B cell (primary cell): Measurements from ENCODE around the gene HUS1. TPM values are rescaled to one million over a fixed set of nuclear protein-coding genes. Genes with fewer than 3 reads are reported as not detected.

Source experiments
- ATAC-seq: fragments of 200-7000 bp; cut with Tn5 transposase; one replicate; pipeline ENCODE4 v1.10.0; 2021; ENCODE audit warnings: low read depth, mild to moderate bottlenecking, moderate number of reproducible peaks, moderate library complexity
- CTCF ChIA-PET: fragments of 350-600 bp; sonication (Branson Sonifier 250); formaldehyde crosslinking; loops from one replicate; lab custom pipeline; 2021; ENCODE audit warnings: antibody characterized with exemption, inconsistent platforms; lab: Charles Lee
- POLR2A ChIA-PET: fragments of 350-600 bp; sonication (Branson Sonifier 250); formaldehyde crosslinking; loops from one replicate; lab custom pipeline; 2021; ENCODE audit warnings: antibody characterized with exemption; lab: Charles Lee
- DNase-seq: peaks from one replicate; pipeline ENCODE4 v3.0.0; 2013
- H2AFZ ChIP-seq: 2 replicates; pipeline ENCODE4 v1.6.1; 2012; ENCODE audit warnings: mild to moderate bottlenecking, low read depth, low read length; ENCODE audit not compliant: insufficient read depth, poor library complexity, severe bottlenecking
- H3K27ac ChIP-seq, 2 donors: 1 replicate in 1 of 2; 2 replicates in 1 of 2; pipeline ENCODE4 v1.5.1; 2012 to 2013; ENCODE audit warnings: low read length in 2 of 2, mild to moderate bottlenecking in 2 of 2, moderate library complexity in 1 of 2
- H3K27me3 ChIP-seq, 4 experiments: fragments of 200-600 bp in 1 of 4; sonication (generic) in 1 of 4; replicated peaks in 1 of 4; 1 replicate in 2 of 4; 2 replicates in 2 of 4; pipeline versions ENCODE4 v1.6.1 to v1.7.0; 2013 to 2016; ENCODE audit warnings: low read length in 3 of 4, mild to moderate bottlenecking in 2 of 4, mixed read lengths in 1 of 4, moderate library complexity in 1 of 4; ENCODE audit not compliant: insufficient read depth in 4 of 4, control insufficient read depth in 3 of 4; ENCODE audit errors: control extremely low read depth in 1 of 4
- H3K36me3 ChIP-seq, 2 experiments: replicated peaks in 1 of 2; 1 replicate in 1 of 2; 2 replicates in 1 of 2; pipeline versions ENCODE4 v1.6.1 to v1.7.1; 2013; ENCODE audit warnings: low read length in 1 of 2; ENCODE audit not compliant: insufficient read depth in 2 of 2, control insufficient read depth in 1 of 2; ENCODE audit errors: control extremely low read depth in 1 of 2, extremely low read depth in 1 of 2
- H3K4me1 ChIP-seq, 2 donors: fragments of 200-600 bp in 1 of 2; sonication (generic) in 1 of 2; 1 replicate in 1 of 2; 2 replicates in 1 of 2; pipeline versions ENCODE4 v1.5.1 to v1.6.1; 2013 to 2017; ENCODE audit warnings: low read length in 2 of 2; ENCODE audit not compliant: control insufficient read depth in 2 of 2, insufficient read depth in 2 of 2
- H3K4me2 ChIP-seq: replicated peaks from 2 replicates; pipeline ENCODE3; 2012; ENCODE audit warnings: mild to moderate bottlenecking, low read depth, low read length; ENCODE audit not compliant: poor library complexity, severe bottlenecking
- H3K4me3 ChIP-seq, 5 experiments: fragments of 200-600 bp in 1 of 5; sonication (generic) in 1 of 5; 1 replicate in 3 of 5; 2 replicates in 2 of 5; pipeline versions ENCODE4 v1.5.1 to v1.7.0; 2011 to 2016; ENCODE audit warnings: low read length in 4 of 5, mild to moderate bottlenecking in 4 of 5, low read depth in 2 of 5, control low read depth in 1 of 5, moderate library complexity in 1 of 5; ENCODE audit not compliant: insufficient read depth in 1 of 5; ENCODE audit errors: control extremely low read depth in 1 of 5, extremely low read depth in 1 of 5
- H3K79me2 ChIP-seq: fragments of 200-600 bp; sonication (generic); one replicate; pipeline ENCODE4 v1.6.0; 2016; ENCODE audit warnings: low read length; ENCODE audit not compliant: control insufficient read depth, insufficient read depth
- H3K9ac ChIP-seq: fragments of 200-600 bp; sonication (generic); 2 replicates; pipeline ENCODE4 v1.6.1; 2017; ENCODE audit warnings: mild to moderate bottlenecking, low read length, moderate library complexity
- H3K9me3 ChIP-seq, 3 donors: one replicate each; pipeline versions ENCODE4 v1.6.1 to v1.7.1; 2013; ENCODE audit warnings: low read length in 2 of 3; ENCODE audit not compliant: control insufficient read depth in 2 of 3, insufficient read depth in 1 of 3; ENCODE audit errors: control extremely low read depth in 1 of 3
- H4K20me1 ChIP-seq: 2 replicates; pipeline ENCODE4 v1.6.0; 2012; ENCODE audit warnings: mild to moderate bottlenecking, low read length; ENCODE audit not compliant: insufficient read depth, control insufficient read depth, poor library complexity, severe bottlenecking
- H3K27ac Mint-ChIP-seq: one replicate; pipeline ENCODE4 v1.8.0; 2021; ENCODE audit warnings: mixed read lengths
- H3K27me3 Mint-ChIP-seq: one replicate; pipeline ENCODE4 v1.8.0; 2021; ENCODE audit warnings: mixed read lengths
- H3K4me1 Mint-ChIP-seq: one replicate; pipeline ENCODE4 v1.8.0; 2021; ENCODE audit warnings: mixed read lengths
- H3K4me3 Mint-ChIP-seq: one replicate; pipeline ENCODE4 v1.8.0; 2021; ENCODE audit warnings: mixed read lengths
- H3K9me3 Mint-ChIP-seq: one replicate; pipeline ENCODE4 v1.8.0; 2022; ENCODE audit warnings: mixed read lengths; ENCODE audit not compliant: insufficient read depth
- CTCF ChIP-seq: fragments of 200-600 bp; IDR thresholded peaks from one replicate; pipeline ENCODE4 v1.8.0; 2022; ENCODE audit warnings: antibody characterized with exemption, mild to moderate bottlenecking
- EZH2 ChIP-seq: IDR thresholded peaks from 2 replicates; pipeline ENCODE4 v1.6.1; 2012; ENCODE audit warnings: borderline replicate concordance, low read depth, mild to moderate bottlenecking, moderate library complexity, low read length; ENCODE audit not compliant: insufficient read depth, poor library complexity, severe bottlenecking
- WGBS: methylation state at CpG from one replicate; pipeline ENCODE4 v1.1.5; 2013; ENCODE audit warnings: missing lambda C conversion rate; ENCODE audit not compliant: insufficient coverage; 5-methylcytosine and 5-hydroxymethylcytosine counted together
- intact Hi-C: fragments of 100-400 bp; cut with micrococcal nuclease; formaldehyde crosslinking; loops from one replicate; pipeline ENCODE4 v1.10.0; 2022
- polyA plus RNA-seq: library from polyadenylated mRNA; depleted of rRNA; stranded (reverse); fragments of >200 nt; gene quantifications from 2 replicates; pipeline ENCODE4 v1.2.3, GENCODE V29; 2012
- total RNA-seq, 2 donors: library from RNA; stranded (reverse); fragments of 120-200 nt in 1 of 2; gene quantifications; 1 replicate in 1 of 2; 2 replicates in 1 of 2; pipeline versions ENCODE4 v1.2.3 to v1.2.4, GENCODE V29; 2013 to 2022

Gene HUS1
- total and polyA plus RNA-seq, 2 donors (not counting 1 experiment from before 2014, with no cell fraction given), result 37.7 to 61.6 TPM

- WGBS, result 100% methylated on average over 1 of the region's 3 CpGs
- Histone ChIP-seq H3K27me3 (no peaks in the 10 kb centered on the region), H4K20me1 (no peaks in the 10 kb centered on the region), H2AFZ (no peak overlapping the region), H3K36me3 (peaks cover 11 to 61% of the 10 kb centered on the region in 2 experiments), H3K4me2 (no peak overlapping the region), H3K27ac (no peak overlapping the region), H3K4me1 (no peaks in the 10 kb centered on the region), H3K9me3 (no peaks in the 10 kb centered on the region), H3K4me3 (no peak overlapping the region), H3K79me2 (peaks cover 3% of the 10 kb centered on the region), H3K9ac (no peak overlapping the region)
- Mint-ChIP-seq H3K4me3 (no peak overlapping the region), H3K27me3 (no peaks in the 10 kb centered on the region), H3K27ac (no peak overlapping the region), H3K9me3 (no peaks in the 10 kb centered on the region), H3K4me1 (no peaks in the 10 kb centered on the region)
- DNase-seq (no peak), ATAC-seq (no peak)
- ChIA-PET CTCF (interaction anchor here (1.0 to 3.2 kb wide), 3 partner anchors 14 to 696 kb away, joined by 3 to 11 read pairs (median 4); partner anchors contain the start of gene PKD1L1), POLR2A (no interaction called here)
- intact Hi-C loops, result no loop called here
- TF ChIP-seq EZH2, result no peak
- no peak for TF ChIP-seq CTCF
Observed at GRCh38 chr7:47962262-47962661, 17.2 kb downstream of the HUS1 start.

- intact Hi-C loops, result no loop called here
- Histone ChIP-seq H3K4me3 (no peak overlapping the region), H3K36me3 (peaks cover 9 to 23% of the 10 kb centered on the region in 2 experiments), H3K27ac (no peak overlapping the region), H2AFZ (no peak overlapping the region), H3K9ac (no peak overlapping the region), H3K4me2 (no peak overlapping the region), H3K79me2 (no peaks in the 10 kb centered on the region), H3K27me3 (no peaks in the 10 kb centered on the region), H3K4me1 (no peaks in the 10 kb centered on the region), H3K9me3 (no peaks in the 10 kb centered on the region), H4K20me1 (no peaks in the 10 kb centered on the region)
- ChIA-PET CTCF (interaction anchor here (0.7 to 1.8 kb wide), 3 partner anchors 11 to 153 kb away, joined by 3 to 5 read pairs (median 4); no protein-coding TSS in a partner anchor), POLR2A (no interaction called here)
- WGBS, result no CpG with 5 or more reads among the region's 6 CpGs
- H3K4me3 Mint-ChIP-seq, result no peak overlapping the region
- TF ChIP-seq CTCF (no peak), EZH2 (no peak)
- H3K9me3 Mint-ChIP-seq, result no peaks in the 10 kb centered on the region
- no peak for DNase-seq
- H3K27ac Mint-ChIP-seq, result no peak overlapping the region
- no peaks in the 10 kb centered on the region for H3K27me3 Mint-ChIP-seq
- H3K4me1 Mint-ChIP-seq, result no peaks in the 10 kb centered on the region
- ATAC-seq, result no peak
Observed at GRCh38 chr7:47957156-47957555, 22.3 kb downstream of the HUS1 start.
